Endothelial cell of umbilical vein (primary cell): ENCODE measurements around the gene SPECC1L. TPM values are rescaled to one million over a fixed set of nuclear protein-coding genes. Genes with fewer than 3 reads are reported as not detected.
"Not testable (repeated sequence)": the region's sequence is repeated elsewhere in the genome, so short reads cannot be mapped to it uniquely, and the experiment has no call there.

Experiments
- BruUV-seq: library from RNA; stranded (reverse); fragments of 400-500 nt; replicated peaks from 2 replicates; lab custom pipeline; 2021; lab: Mats Ljungman, UMichigan
- CTCF ChIA-PET: fragments of 300-600, 350-600 bp; sonication (Branson Sonifier 250); formaldehyde crosslinking; loops from one replicate; lab custom pipeline; 2021; ENCODE audit warnings: antibody characterized with exemption, inconsistent platforms; lab: Charles Lee
- POLR2A ChIA-PET: fragments of 300-600, 350-600 bp; sonication (Branson Sonifier 250); formaldehyde crosslinking; loops from one replicate; lab custom pipeline; 2021; ENCODE audit warnings: antibody characterized with exemption, inconsistent platforms; lab: Charles Lee
- DNase-seq: peaks from one replicate; pipeline ENCODE4 v3.0.0-alpha.2; 2011; ENCODE audit warnings: low read depth, low spot score
- FAIRE-seq: peaks from 2 replicates; lab custom pipeline; 2011; peaks lifted over from hg19 to GRCh38; lab: Jason Lieb, UNC
- H2AFZ ChIP-seq: 2 replicates; pipeline ENCODE4 v1.6.0; 2012; ENCODE audit warnings: low read depth, low read length, control low read depth, inconsistent platforms
- H3K27ac ChIP-seq: 2 replicates; pipeline ENCODE4 v1.5.1; 2011; ENCODE audit warnings: low read depth, mild to moderate bottlenecking, control low read depth, low read length, moderate library complexity; ENCODE audit not compliant: insufficient read depth
- H3K27me3 ChIP-seq, 2 experiments: 2 replicates each; pipeline versions ENCODE4 v1.6.0 to v1.6.1; 2011; ENCODE audit warnings: low read length in 2 of 2, mixed read lengths in 1 of 2; ENCODE audit not compliant: control insufficient read depth in 2 of 2, insufficient read depth in 2 of 2
- H3K36me3 ChIP-seq, 2 experiments: 2 replicates in 1 of 2; 3 replicates in 1 of 2; pipeline ENCODE4 v1.5.1; 2011; ENCODE audit warnings: low read length in 2 of 2, mild to moderate bottlenecking in 1 of 2, moderate library complexity in 1 of 2; ENCODE audit not compliant: control insufficient read depth in 2 of 2, insufficient read depth in 2 of 2; ENCODE audit errors: extremely low read depth in 1 of 2
- H3K4me1 ChIP-seq: 3 replicates; pipeline ENCODE4 v1.5.1; 2011; ENCODE audit warnings: mild to moderate bottlenecking, low read length; ENCODE audit not compliant: control insufficient read depth, insufficient read depth; ENCODE audit errors: extremely low read depth
- H3K4me2 ChIP-seq: 2 replicates; pipeline ENCODE4 v1.6.1; 2011; ENCODE audit warnings: low read length, control low read depth, mixed read lengths; ENCODE audit not compliant: insufficient read depth
- H3K4me3 ChIP-seq, 3 experiments: fragments of 200-600 bp in 1 of 3; sonication (generic), shearing (Covaris generic) in 1 of 3; replicated peaks in 1 of 3; 2 replicates each; pipeline ENCODE4 v1.5.1; 2011 to 2016; ENCODE audit warnings: control low read depth in 3 of 3, low read length in 3 of 3, mild to moderate bottlenecking in 2 of 3, inconsistent platforms in 1 of 3, low read depth in 1 of 3, moderate library complexity in 1 of 3; ENCODE audit not compliant: insufficient read depth in 1 of 3
- H3K79me2 ChIP-seq: 2 replicates; pipeline ENCODE4 v1.6.0; 2012; ENCODE audit warnings: low read length, inconsistent platforms; ENCODE audit not compliant: control insufficient read depth, insufficient read depth
- H3K9ac ChIP-seq: replicated peaks from 2 replicates; pipeline ENCODE3; 2011; ENCODE audit warnings: low read length, control low read depth; ENCODE audit not compliant: insufficient read depth; ENCODE audit errors: extremely low read depth
- H3K9me1 ChIP-seq: replicated peaks from 3 replicates; pipeline ENCODE4 v1.6.0; 2011; ENCODE audit warnings: mild to moderate bottlenecking, low read length; ENCODE audit not compliant: control insufficient read depth, insufficient read depth; ENCODE audit errors: extremely low read depth
- H3K9me3 ChIP-seq: replicated peaks from 2 replicates; pipeline ENCODE4 v1.5.1; 2012; ENCODE audit warnings: low read length, inconsistent platforms; ENCODE audit not compliant: control insufficient read depth, insufficient read depth
- H4K20me1 ChIP-seq: replicated peaks from 2 replicates; pipeline ENCODE3; 2011; ENCODE audit warnings: mild to moderate bottlenecking, low read length; ENCODE audit not compliant: control insufficient read depth, insufficient read depth; ENCODE audit errors: extremely low read depth
- CTCF ChIP-seq, 2 donors: IDR thresholded peaks; 1 replicate in 1 of 2; 2 replicates in 1 of 2; pipeline ENCODE4 v1.5.1; 2011; ENCODE audit warnings: low read length in 2 of 2, mild to moderate bottlenecking in 2 of 2, moderate library complexity in 2 of 2, control low read depth in 1 of 2, inconsistent platforms in 1 of 2, low read depth in 1 of 2; ENCODE audit not compliant: insufficient read depth in 1 of 2; ENCODE audit errors: extremely low read depth in 1 of 2
- GATA2 ChIP-seq: IDR thresholded peaks from 2 replicates; pipeline ENCODE4 v1.7.0; 2011; ENCODE audit warnings: low read depth, mild to moderate bottlenecking, moderate library complexity, mixed read lengths, low read length; ENCODE audit not compliant: insufficient read length, insufficient read depth
- dilution Hi-C: fragments of 300-500 bp; cut with MboI; formaldehyde crosslinking; loops from one replicate; pipeline ENCODE4 v1.15.0; 2019; ENCODE audit warnings: low sequenced_read_pairs; ENCODE audit not compliant: extremely low pct_ligation_motif_present
- intact Hi-C: fragments of 100-400 bp; cut with micrococcal nuclease; formaldehyde crosslinking; loops from one replicate; pipeline ENCODE4 v1.10.0; 2022
- polyA plus RNA-seq, 4 experiments: library from polyadenylated mRNA; depleted of rRNA in 3 of 4; stranded (reverse) in 3 of 4; unstranded in 1 of 4; fragments of >200 nt; gene quantifications; 2 replicates each; pipeline versions ENCODE4 v1.2.1 to v1.2.3, GENCODE V29; 2011 to 2012; ENCODE audit warnings: missing spikeins in 1 of 4
- total RNA-seq: library from RNA; stranded (reverse); gene quantifications from 2 replicates; pipeline ENCODE4 v1.2.3, GENCODE V29; 2021
- TF ChIP-seq, protein P1 (sequence below): IDR thresholded peaks from 2 replicates; pipeline ENCODE4 v1.6.1; 2011; ENCODE audit not compliant: insufficient read depth, insufficient read length

The SPECC1L gene
- total and polyA plus RNA-seq, 2 donors (not counting 3 experiments of a cell fraction or from before 2014, with no cell fraction given): 22.8 to 79.3 TPM

DNA sequence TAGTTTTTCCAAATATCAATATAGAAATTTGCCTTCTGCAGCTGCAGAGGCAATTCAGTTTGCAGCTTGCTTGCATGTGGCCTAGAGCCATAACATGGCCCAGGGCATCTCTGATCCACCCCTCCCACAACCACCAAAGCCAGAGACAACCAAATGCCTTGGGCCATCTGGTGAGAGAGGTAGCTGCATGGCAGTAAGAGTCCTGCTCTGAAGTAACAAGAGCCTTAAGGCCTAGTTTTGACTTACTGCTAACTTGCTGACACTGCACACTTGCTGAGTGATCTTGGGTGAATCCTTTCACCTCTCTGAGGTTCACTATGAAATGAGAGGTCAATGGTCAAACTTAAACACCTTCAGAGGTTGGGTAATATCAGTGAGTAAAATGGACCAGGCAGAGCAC lies 4.9 kb upstream of the SPECC1L start:
- H3K9ac ChIP-seq: no peak overlapping the region
- ChIA-PET POLR2A (no interaction called here), CTCF (no interaction called here)
- DNase-seq: no peak
- no peaks in the 10 kb centered on the region for H3K36me3 ChIP-seq
- H3K27ac ChIP-seq: no peak overlapping the region
- dilution Hi-C loops (no loop called here), intact Hi-C loops (no loop called here)
- no peaks in the 10 kb centered on the region for H3K9me3 ChIP-seq
- H3K79me2 ChIP-seq: no peaks in the 10 kb centered on the region
- no peak for FAIRE-seq
- no peaks in the 10 kb centered on the region for H3K27me3 ChIP-seq
- no TSS peak for BruUV-seq
- H3K4me1 ChIP-seq: peaks cover 11% of the 10 kb centered on the region
- no peaks in the 10 kb centered on the region for H4K20me1 ChIP-seq
- no peak overlapping the region for H3K4me3 ChIP-seq
- H3K9me1 ChIP-seq: no peaks in the 10 kb centered on the region
- no peak overlapping the region for H3K4me2 ChIP-seq
- TF ChIP-seq GATA2 (no peak), CTCF (IDR thresholded peaks at IDR 0.05; ENCODE audit: extremely low read depth in 1 of 2, insufficient read depth in 1 of 2, low read depth in 1 of 2, low read length in 2 of 2) (no peak)
- TF ChIP-seq, protein P1, sequence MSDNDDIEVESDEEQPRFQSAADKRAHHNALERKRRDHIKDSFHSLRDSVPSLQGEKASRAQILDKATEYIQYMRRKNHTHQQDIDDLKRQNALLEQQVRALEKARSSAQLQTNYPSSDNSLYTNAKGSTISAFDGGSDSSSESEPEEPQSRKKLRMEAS: no peak
- H2AFZ ChIP-seq: no peak overlapping the region

DNA sequence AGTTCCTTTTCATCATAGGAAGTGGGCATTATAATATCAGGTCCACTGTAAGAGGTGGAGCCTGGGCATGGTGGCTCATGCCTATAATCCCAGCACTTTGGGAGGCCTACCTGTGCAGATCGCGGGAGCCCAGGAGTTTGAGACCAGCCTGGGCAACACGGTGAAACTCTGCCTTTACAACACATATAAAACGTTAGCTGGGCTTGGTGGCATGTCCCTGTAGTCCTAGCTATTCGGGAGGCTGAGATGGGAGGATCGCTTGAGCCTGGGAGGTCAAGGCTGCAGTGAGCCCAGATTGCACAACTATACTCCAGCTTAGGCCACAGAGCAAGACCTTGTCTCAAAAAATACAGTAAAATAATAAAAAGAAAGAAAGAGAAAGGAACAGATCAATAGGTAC lies 4.1 kb upstream of the SPECC1L start:
- BruUV-seq, dilution Hi-C loops: not testable (repeated sequence)

More for the DNA sequence above, 4.1 kb upstream of the SPECC1L start:
- H3K27me3 ChIP-seq, POLR2A ChIA-PET, H3K36me3 ChIP-seq, H3K9ac ChIP-seq, H3K4me3 ChIP-seq, H3K4me2 ChIP-seq, H3K79me2 ChIP-seq, H2AFZ ChIP-seq, H3K27ac ChIP-seq, H3K9me1 ChIP-seq, CTCF ChIA-PET, H3K9me3 ChIP-seq, FAIRE-seq, H4K20me1 ChIP-seq, intact Hi-C loops, DNase-seq: not testable (repeated sequence)
- peaks cover 11% of the 10 kb centered on the region for H3K4me1 ChIP-seq
